Esophagus muscularis mucosa (tissue), 4 donors: ENCODE results near the gene STON1. TPM values are rescaled to one million over a fixed set of nuclear protein-coding genes. Genes with fewer than 3 reads are reported as not detected.
"Not testable (repeated sequence)": the region's sequence is repeated elsewhere in the genome, so short reads cannot be mapped to it uniquely, and the experiment has no call there.

Experiments
- DNase-seq: peaks from one replicate; pipeline ENCODE4 v3.0.0-alpha.2; 2017; ENCODE audit errors: extremely low spot score
- H3K27ac ChIP-seq, 4 donors: fragments of 200-600 bp; sonication (generic); replicated peaks in 1 of 4; 1 replicate in 3 of 4; 2 replicates in 1 of 4; pipeline ENCODE4 v1.5.1; 2016 to 2019; ENCODE audit warnings: mild to moderate bottlenecking in 1 of 4
- H3K27me3 ChIP-seq, 4 donors: fragments of 200-600 bp; sonication (generic); one replicate each; pipeline versions ENCODE4 v1.5.1 to v1.6.0; 2016 to 2019
- H3K36me3 ChIP-seq, 4 donors: fragments of 200-600 bp; sonication (generic); one replicate each; pipeline ENCODE4 v1.5.1; 2016 to 2019
- H3K4me1 ChIP-seq, 4 donors: fragments of 200-600 bp; sonication (generic); one replicate each; pipeline ENCODE4 v1.5.1; 2016 to 2019
- H3K4me3 ChIP-seq, 4 donors: fragments of 200-600 bp; sonication (generic); 1 replicate in 2 of 4; 2 replicates in 2 of 4; pipeline ENCODE4 v1.5.1; 2016 to 2019; ENCODE audit warnings: mild to moderate bottlenecking in 4 of 4, moderate library complexity in 1 of 4
- H3K9me3 ChIP-seq, 4 donors: fragments of 200-600 bp; sonication (generic); 1 replicate in 3 of 4; 2 replicates in 1 of 4; pipeline ENCODE4 v1.5.1; 2016 to 2019
- CTCF ChIP-seq, 3 experiments: fragments of 200-600 bp in 2 of 3; fragments of 450-650 bp in 1 of 3; sonication (generic) in 2 of 3; IDR thresholded peaks; one replicate each; pipeline ENCODE4 v1.5.1; 2017 to 2019; ENCODE audit warnings: antibody characterized with exemption in 3 of 3, mild to moderate bottlenecking in 2 of 3, moderate library complexity in 1 of 3
- EP300 ChIP-seq: sonication (generic); formaldehyde crosslinking; IDR thresholded peaks from one replicate; pipeline ENCODE4 v1.6.1; 2017; ENCODE audit warnings: antibody characterized with exemption
- POLR2A ChIP-seq: fragments of 450-650 bp; IDR thresholded peaks from one replicate; pipeline ENCODE4 v1.6.1; 2017; ENCODE audit warnings: antibody characterized with exemption, moderate library complexity, mild to moderate bottlenecking, low read depth
- POLR2AphosphoS5 ChIP-seq, 2 donors: sonication (generic); formaldehyde crosslinking; IDR thresholded peaks; one replicate each; pipeline ENCODE4 v1.6.1; 2017; ENCODE audit warnings: antibody characterized with exemption in 2 of 2
- WGBS: methylation state at CpG from one replicate; pipeline ENCODE4 v1.1.5; 2018; 5-methylcytosine and 5-hydroxymethylcytosine counted together
- intact Hi-C: fragments of 100-400 bp; cut with DNase I; formaldehyde crosslinking; loops from one replicate; pipeline ENCODE4 v1.15.1; 2023
- total RNA-seq, 4 donors: library from RNA; depleted of rRNA; stranded (reverse); fragments of >200 nt; gene quantifications; one replicate each; pipeline versions ENCODE4 v1.1.0 to v1.2.1, GENCODE V29; 2016

The STON1 gene
- total RNA-seq, 4 donors from 2014 or later, result 135 to 198 (median 168) TPM

- TF ChIP-seq CTCF (IDR thresholded peaks at IDR 0.05) (no peak), EP300 (no peak), POLR2AphosphoS5 (IDR thresholded peaks at IDR 0.05) (no peak), POLR2A (no peak)
- peaks cover 29 to 95% (median 92%) of the 10 kb centered on the region in 4 donors for H3K4me1 ChIP-seq
- intact Hi-C loops, result no loop called here
- no peak overlapping the region for H3K4me3 ChIP-seq
- peak overlapping the region in 3 of 4 donors; percentile 72 to 83 (median 81) for H3K27ac ChIP-seq
- peaks cover 0 to 4% (median 1%) of the 10 kb centered on the region in 4 donors for H3K36me3 ChIP-seq
- WGBS, result 62% methylated on average over 3 of the region's 3 CpGs
- DNase-seq, result no peak
- H3K9me3 ChIP-seq, result no peaks in the 10 kb centered on the region
- H3K27me3 ChIP-seq, result no peaks in the 10 kb centered on the region
Measured at GRCh38 chr2:48549972-48550371, 20.0 kb downstream of the STON1 start.

- H3K4me3 ChIP-seq, result no peak overlapping the region
- H3K27me3 ChIP-seq, result no peaks in the 10 kb centered on the region
- WGBS, result 74% methylated on average over 4 of the region's 4 CpGs
- H3K27ac ChIP-seq, result peak overlapping the region; percentile 48 to 83 (median 70)
- DNase-seq, result no peak
- no peaks in the 10 kb centered on the region for H3K9me3 ChIP-seq
- TF ChIP-seq POLR2A (no peak), POLR2AphosphoS5 (IDR thresholded peaks at IDR 0.05) (peak in 1 of 2 donors; percentile 69), CTCF (IDR thresholded peaks at IDR 0.05) (no peak), EP300 (no peak)
- peaks cover 19 to 79% (median 76%) of the 10 kb centered on the region in 4 donors for H3K4me1 ChIP-seq
- intact Hi-C loops, result no loop called here
- peaks cover 0 to 4% (median 1%) of the 10 kb centered on the region in 4 donors for H3K36me3 ChIP-seq
Measured at GRCh38 chr2:48551548-48551947, 21.6 kb downstream of the STON1 start.

GRCh38 chr2:48555071-48555470 lies 25.1 kb downstream of the STON1 start:
- intact Hi-C loops, result not testable (repeated sequence)

GRCh38 chr2:48558456-48558855 lies 28.5 kb downstream of the STON1 start:
- H3K27ac ChIP-seq, result peak overlapping the region in 1 of 4 donors; percentile 39
- H3K36me3 ChIP-seq, result peaks cover 0 to 12% (median 0%) of the 10 kb centered on the region in 4 donors
- intact Hi-C loops, result no loop called here
- 80% methylated on average over 1 of the region's 1 CpG for WGBS
- no peaks in the 10 kb centered on the region for H3K27me3 ChIP-seq
- H3K4me3 ChIP-seq, result no peak overlapping the region
- peaks cover 0 to 64% (median 56%) of the 10 kb centered on the region in 4 donors for H3K4me1 ChIP-seq
- DNase-seq, result no peak
- TF ChIP-seq CTCF (IDR thresholded peaks at IDR 0.05) (no peak), POLR2AphosphoS5 (IDR thresholded peaks at IDR 0.05) (no peak), POLR2A (no peak), EP300 (no peak)
- no peaks in the 10 kb centered on the region for H3K9me3 ChIP-seq

More at GRCh38 chr2:48555071-48555470, 25.1 kb downstream of the STON1 start:
- Histone ChIP-seq H3K27ac (peak overlapping the region in 1 of 4 donors; percentile 36), H3K4me1 (peaks cover 7 to 69% (median 63%) of the 10 kb centered on the region in 4 donors)
- H3K4me3 ChIP-seq, H3K9me3 ChIP-seq, DNase-seq, H3K27me3 ChIP-seq, H3K36me3 ChIP-seq: not testable (repeated sequence)
- WGBS, result 91% methylated on average over 4 of the region's 21 CpGs

- Histone ChIP-seq H3K27me3 (no peaks in the 10 kb centered on the region), H3K4me3 (no peak overlapping the region), H3K36me3 (peaks cover 0 to 12% (median 0%) of the 10 kb centered on the region in 4 donors), H3K27ac (peak overlapping the region; percentile 41 to 61 (median 46)), H3K9me3 (no peaks in the 10 kb centered on the region), H3K4me1 (peaks cover 0 to 57% (median 50%) of the 10 kb centered on the region in 4 donors)
- intact Hi-C loops, result no loop called here
- no peak for DNase-seq
- TF ChIP-seq POLR2A (no peak), POLR2AphosphoS5 (IDR thresholded peaks at IDR 0.05) (no peak), CTCF (IDR thresholded peaks at IDR 0.05) (no peak), EP300 (no peak)
- 69% methylated on average over 4 of the region's 5 CpGs for WGBS
Measured at GRCh38 chr2:48560546-48561209, 30.7 kb downstream of the STON1 start.
